Naive thymus-derived CD4-positive, alpha-beta T cell (primary cell): Measurements from ENCODE around the gene F12. TPM values are rescaled to one million over a fixed set of nuclear protein-coding genes. Genes with fewer than 3 reads are reported as not detected.

ENCODE experiments used
- ATAC-seq: fragments of 150-1000 bp; cut with Tn5 transposase; 2 replicates; pipeline ENCODE4 v1.10.0; 2021; ENCODE audit warnings: mild to moderate bottlenecking, moderate library complexity
- CTCF ChIA-PET: fragments of 350-600 bp; sonication (Branson Sonifier 250); formaldehyde crosslinking; loops from one replicate; lab custom pipeline; 2021; ENCODE audit warnings: antibody characterized with exemption; lab: Charles Lee
- POLR2A ChIA-PET: fragments of 350-600 bp; sonication (Branson Sonifier 250); formaldehyde crosslinking; loops from one replicate; lab custom pipeline; 2021; ENCODE audit warnings: antibody characterized with exemption, inconsistent platforms; lab: Charles Lee
- DNase-seq, 9 donors: peaks; one replicate each; pipeline versions ENCODE4 v3.0.0 to v3.0.0-alpha.2; 2020 to 2022; ENCODE audit warnings: mixed read lengths in 1 of 9
- H3K27ac ChIP-seq: one replicate; pipeline ENCODE4 v1.7.0; 2013; ENCODE audit warnings: mild to moderate bottlenecking, low read depth, low read length, moderate library complexity
- H3K27me3 ChIP-seq, 2 donors: one replicate each; pipeline ENCODE4 v1.7.0; 2013; ENCODE audit warnings: low read length in 2 of 2, mild to moderate bottlenecking in 2 of 2, moderate library complexity in 2 of 2; ENCODE audit not compliant: control insufficient read depth in 2 of 2, insufficient read depth in 2 of 2
- H3K36me3 ChIP-seq, 3 experiments: 1 replicate in 2 of 3; 2 replicates in 1 of 3; pipeline ENCODE4 v1.7.0; 2013; ENCODE audit warnings: low read length in 3 of 3, mild to moderate bottlenecking in 3 of 3, moderate library complexity in 1 of 3; ENCODE audit not compliant: insufficient read depth in 3 of 3, control insufficient read depth in 2 of 3
- H3K4me1 ChIP-seq, 2 donors: one replicate each; pipeline ENCODE4 v1.7.0; 2013; ENCODE audit warnings: low read length in 2 of 2, mild to moderate bottlenecking in 2 of 2, moderate library complexity in 1 of 2; ENCODE audit not compliant: control insufficient read depth in 2 of 2, insufficient read depth in 2 of 2
- H3K4me3 ChIP-seq: 2 replicates; pipeline ENCODE4 v1.7.0; 2013; ENCODE audit warnings: mild to moderate bottlenecking, low read length
- H3K9me3 ChIP-seq, 3 experiments: 1 replicate in 2 of 3; 2 replicates in 1 of 3; pipeline ENCODE4 v1.7.0; 2013; ENCODE audit warnings: low read length in 3 of 3; ENCODE audit not compliant: control insufficient read depth in 2 of 3
- H3K27ac Mint-ChIP-seq, 9 donors: one replicate each; pipeline ENCODE4 v1.8.0; 2020 to 2022; ENCODE audit warnings: mixed read lengths in 9 of 9, mild to moderate bottlenecking in 8 of 9, moderate library complexity in 5 of 9, inconsistent platforms in 2 of 9
- H3K27me3 Mint-ChIP-seq, 5 donors: one replicate each; pipeline ENCODE4 v1.8.0; 2021 to 2022; ENCODE audit warnings: mixed read lengths in 5 of 5, mild to moderate bottlenecking in 1 of 5
- H3K36me3 Mint-ChIP-seq, 5 donors: one replicate each; pipeline ENCODE4 v1.8.0; 2020 to 2022; ENCODE audit warnings: mixed read lengths in 5 of 5, mild to moderate bottlenecking in 3 of 5, inconsistent platforms in 1 of 5
- H3K4me1 Mint-ChIP-seq, 7 donors: one replicate each; pipeline ENCODE4 v1.8.0; 2020 to 2022; ENCODE audit warnings: mixed read lengths in 7 of 7, mild to moderate bottlenecking in 3 of 7, inconsistent platforms in 1 of 7
- H3K4me3 Mint-ChIP-seq, 10 donors: one replicate each; pipeline ENCODE4 v1.8.0; 2020 to 2022; ENCODE audit warnings: mild to moderate bottlenecking in 10 of 10, mixed read lengths in 10 of 10, moderate library complexity in 6 of 10, inconsistent platforms in 2 of 10
- H3K9me3 Mint-ChIP-seq, 11 donors: one replicate each; pipeline ENCODE4 v1.8.0; 2020 to 2022; ENCODE audit warnings: mixed read lengths in 11 of 11, mild to moderate bottlenecking in 4 of 11, inconsistent platforms in 1 of 11, moderate library complexity in 1 of 11
- intact Hi-C, 2 donors: fragments of 100-400 bp; cut with micrococcal nuclease; formaldehyde crosslinking; loops; one replicate each; pipeline ENCODE4 v1.15.1; 2023
- polyA plus RNA-seq, 2 donors: library from polyadenylated mRNA; unstranded; fragments of 300-500 nt; fragmentation: Illumina TruSeq; gene quantifications; one replicate each; pipeline ENCODE4 v1.2.3, GENCODE V29; 2021
- total RNA-seq, 6 experiments: library from RNA in 5 of 6; stranded (reverse) in 5 of 6; gene quantifications; 1 replicate in 5 of 6; 2 replicates in 1 of 6; pipeline ENCODE4 v1.2.3 and lab custom pipeline; 2021 to 2026

F12 gene
- total and polyA plus RNA-seq, 7 experiments from 2014 or later: 0.16 to 2.1 (median 0.49) TPM; not detected in 3

DNA sequence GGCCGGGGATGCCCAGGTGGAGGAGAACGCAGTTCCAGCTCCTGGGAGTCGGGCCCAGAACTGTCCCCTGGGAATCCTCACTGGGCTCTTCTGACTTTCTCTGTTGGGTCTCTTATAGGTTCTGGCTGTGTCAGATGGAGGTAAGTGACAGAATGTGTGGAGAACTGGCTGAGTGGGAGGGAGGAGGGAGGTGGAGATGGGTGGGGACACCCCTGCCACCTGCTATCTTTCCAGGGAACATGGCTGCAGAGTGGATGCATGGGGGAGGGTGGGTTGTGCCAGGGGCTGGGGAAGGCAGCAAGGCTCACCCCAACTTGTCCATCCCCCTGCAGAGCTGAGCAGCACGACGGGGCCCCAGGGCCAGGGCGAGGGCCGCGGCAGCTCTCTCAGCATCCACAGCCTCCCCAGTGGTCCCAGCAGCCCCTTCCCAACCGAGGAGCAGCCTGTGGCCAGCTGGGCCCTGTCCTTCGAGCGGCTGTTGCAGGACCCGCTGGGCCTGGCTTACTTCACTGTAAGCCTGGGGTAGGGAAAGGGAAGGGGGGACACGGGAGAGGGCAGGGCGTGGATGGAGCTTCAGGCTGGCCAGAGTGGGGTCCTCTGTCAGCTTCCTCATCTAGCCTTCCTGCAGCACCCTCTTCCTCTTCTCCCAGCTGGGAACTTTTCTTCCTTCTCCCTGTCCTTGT lies 43.4 kb downstream of the F12 start:
- Mint-ChIP-seq H3K27me3 (no peaks in the 10 kb centered on the region), H3K36me3 (peaks cover 10 to 36% (median 18%) of the 10 kb centered on the region in 5 donors), H3K27ac (peak overlapping the region in 8 of 9 donors; percentile 6 to 92 (median 54)), H3K4me1 (peaks cover 43 to 81% (median 67%) of the 10 kb centered on the region in 7 donors), H3K9me3 (no peaks in the 10 kb centered on the region), H3K4me3 (peak overlapping the region in 3 of 10 donors; percentile 12 to 41 (median 28))
- H3K9me3 ChIP-seq: no peaks in the 10 kb centered on the region
- ATAC-seq (no peak), DNase-seq (no peak)
- peaks cover 41 to 65% of the 10 kb centered on the region in 2 donors for H3K4me1 ChIP-seq
- ChIA-PET CTCF (interaction anchor here (0.6 to 1.1 kb wide), 4 partner anchors 10 to 29 kb away, joined by 3 to 5 read pairs (median 4); no protein-coding TSS in a partner anchor), POLR2A (interaction anchor here (1.2 to 4.4 kb wide), 4 partner anchors 13 to 36 kb away, joined by 5 to 18 read pairs (median 12); partner anchors contain the start of genes LMAN2 and SLC34A1)
- peak overlapping the region; percentile 56 for H3K27ac ChIP-seq
- intact Hi-C loops: no loop called here
- no peaks in the 10 kb centered on the region for H3K27me3 ChIP-seq
- peaks cover 21 to 57% (median 26%) of the 10 kb centered on the region in 3 experiments for H3K36me3 ChIP-seq
- no peak overlapping the region for H3K4me3 ChIP-seq

DNA sequence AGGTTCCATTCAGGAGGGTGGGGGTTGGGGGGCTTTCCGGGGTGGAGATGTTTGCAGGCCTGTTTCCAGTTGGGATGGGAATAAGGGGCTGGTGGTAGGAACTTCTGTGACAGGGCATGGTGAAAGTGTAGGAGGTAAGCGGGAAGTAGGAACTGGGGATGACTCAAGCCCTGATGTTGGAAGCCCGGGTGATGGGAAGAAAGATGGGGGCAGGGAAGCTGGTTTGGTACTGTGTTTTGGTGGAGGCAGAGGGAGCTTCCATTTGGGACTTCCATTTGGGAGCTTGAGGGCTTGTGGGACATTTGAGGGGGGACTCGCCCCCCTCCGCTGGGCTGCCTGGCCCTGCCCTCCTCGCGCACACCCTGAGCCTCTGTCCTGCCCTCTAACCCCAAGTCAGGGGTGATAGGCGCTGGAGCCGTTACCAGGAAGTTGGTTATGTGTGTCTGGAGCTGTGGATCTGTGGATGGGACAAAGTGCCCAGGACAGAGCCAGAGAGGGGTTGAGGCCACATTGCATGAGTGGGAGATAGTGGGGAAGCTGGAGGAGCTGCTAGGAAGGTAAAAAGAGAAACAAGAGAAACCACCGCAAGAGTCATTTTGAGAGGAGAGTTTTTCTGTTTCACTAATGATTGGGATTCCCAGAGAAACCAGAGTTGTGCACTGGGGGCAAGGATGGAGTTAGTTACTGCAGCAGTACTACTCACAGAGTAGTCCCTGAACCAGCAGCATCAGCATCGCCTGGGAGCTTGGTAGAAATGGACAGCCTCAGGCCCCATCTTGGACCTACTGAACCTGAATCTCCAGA lies 45.0 kb downstream of the F12 start:
- Mint-ChIP-seq H3K4me3 (peak overlapping the region in 8 of 10 donors; percentile 1 to 97 (median 48)), H3K9me3 (no peaks in the 10 kb centered on the region), H3K27me3 (no peaks in the 10 kb centered on the region), H3K36me3 (peaks cover 12 to 41% (median 16%) of the 10 kb centered on the region in 5 donors), H3K27ac (peak overlapping the region in 8 of 9 donors; percentile 28 to 94 (median 66)), H3K4me1 (peaks cover 46 to 85% (median 66%) of the 10 kb centered on the region in 7 donors)
- POLR2A ChIA-PET: interaction anchor here (0.7 to 4.4 kb wide), 5 partner anchors 9 to 19 kb away, joined by 3 to 18 read pairs (median 9); partner anchors contain the start of gene LMAN2
- Histone ChIP-seq H3K9me3 (no peaks in the 10 kb centered on the region), H3K4me1 (peaks cover 49 to 65% of the 10 kb centered on the region in 2 donors), H3K27ac (peak overlapping the region; percentile 88), H3K4me3 (no peak overlapping the region), H3K36me3 (peaks cover 13 to 47% (median 24%) of the 10 kb centered on the region in 3 experiments), H3K27me3 (no peaks in the 10 kb centered on the region)
- ATAC-seq (no peak), DNase-seq (peak in 1 of 9 donors; percentile 40)
- intact Hi-C loops: no loop called here
- CTCF ChIA-PET: interaction anchor here (0.6 to 1.0 kb wide), 2 partner anchors 19 to 47 kb away, joined by 3 read pairs; no protein-coding TSS in a partner anchor

DNA sequence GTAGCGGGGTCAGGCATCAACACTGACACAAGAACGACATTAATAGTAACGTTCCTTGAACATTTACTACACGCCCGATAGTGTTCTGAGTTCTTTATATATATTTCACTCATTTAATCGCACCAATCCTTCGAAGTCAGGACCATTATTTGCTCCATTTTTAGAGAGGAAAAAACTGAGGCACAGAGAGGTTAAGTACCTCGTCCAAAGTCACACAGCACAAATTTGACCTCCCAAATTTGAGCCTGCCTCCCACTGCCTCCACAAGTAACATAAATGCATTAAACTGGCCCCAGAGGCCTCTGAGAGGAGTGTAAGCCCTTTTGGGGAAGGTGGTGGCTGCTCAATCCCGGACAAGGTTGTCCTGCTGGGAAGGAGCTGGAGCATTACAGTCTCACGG lies 45.8 kb downstream of the F12 start:
- ChIA-PET POLR2A (interaction anchor here (2.2 to 4.4 kb wide), 2 partner anchors 12 to 15 kb away, joined by 15 to 18 read pairs; partner anchors contain the start of gene LMAN2), CTCF (no interaction called here)
- Mint-ChIP-seq H3K27ac (peak overlapping the region in 6 of 9 donors; percentile 8 to 94 (median 76)), H3K4me3 (peak overlapping the region in 9 of 10 donors; percentile 42 to 97 (median 90)), H3K4me1 (peaks cover 46 to 84% (median 66%) of the 10 kb centered on the region in 7 donors), H3K9me3 (no peaks in the 10 kb centered on the region), H3K27me3 (no peaks in the 10 kb centered on the region), H3K36me3 (peaks cover 5 to 38% (median 9%) of the 10 kb centered on the region in 5 donors)
- peak overlapping the region; percentile 61 for H3K4me3 ChIP-seq
- intact Hi-C loops: loop anchor here (1.0 to 2.0 kb wide), 4 partner anchors 19 to 63 kb away; partner anchors contain the start of gene GRK6 (in 2 of the 2)
- H3K4me1 ChIP-seq: peaks cover 53 to 63% of the 10 kb centered on the region in 2 donors
- no peak for ATAC-seq
- peak overlapping the region; percentile 88 for H3K27ac ChIP-seq
- no peaks in the 10 kb centered on the region for H3K27me3 ChIP-seq
- H3K9me3 ChIP-seq: no peaks in the 10 kb centered on the region
- DNase-seq: no peak
- peaks cover 8 to 40% (median 16%) of the 10 kb centered on the region in 3 experiments for H3K36me3 ChIP-seq

DNA sequence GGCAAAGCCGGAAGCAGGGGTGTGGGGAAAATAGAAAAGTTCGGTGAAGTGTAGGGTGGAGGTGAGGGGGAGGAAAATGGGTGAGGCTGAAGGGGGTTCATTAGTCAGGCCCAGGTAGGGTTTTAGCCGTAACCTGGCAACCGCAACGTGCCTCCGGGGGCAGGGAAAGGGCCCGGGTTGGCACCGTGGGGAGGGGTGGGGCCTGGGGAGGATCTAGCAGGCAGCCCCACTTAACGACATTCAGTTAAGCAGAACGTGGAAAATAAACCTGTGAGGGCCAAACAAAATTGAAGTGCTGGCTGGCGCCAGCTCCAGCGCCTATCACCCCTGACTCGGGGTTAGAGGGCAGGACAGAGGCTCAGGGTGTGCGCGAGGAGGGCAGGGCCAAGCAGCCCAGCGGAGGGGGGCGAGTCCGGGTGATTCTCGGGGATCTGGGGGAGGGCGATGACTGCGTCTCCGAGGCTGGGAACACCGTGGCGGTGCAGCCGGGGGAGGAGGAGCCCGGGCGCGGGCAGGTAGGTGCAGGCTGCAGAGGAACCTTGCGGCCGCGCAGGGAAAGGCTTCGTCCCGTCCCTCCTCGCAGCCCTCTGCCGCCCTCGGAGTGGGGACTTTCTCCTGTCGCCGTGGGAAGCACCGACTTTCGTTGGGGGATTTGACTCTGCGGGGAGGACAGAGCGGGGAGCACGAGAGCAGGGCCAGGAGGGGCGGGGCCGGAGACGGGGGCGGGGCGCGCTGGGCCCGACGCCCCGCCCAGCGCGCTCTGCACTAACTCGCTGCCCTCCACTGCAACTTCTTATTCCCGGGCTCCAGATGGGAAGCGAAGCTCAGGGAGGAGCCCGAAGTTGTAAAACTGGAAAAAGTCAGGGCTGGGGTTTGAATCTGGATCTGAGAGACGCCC lies 46.5 kb downstream of the F12 start:
- intact Hi-C loops: loop anchor here (1.0 to 2.0 kb wide), 6 partner anchors 7 to 64 kb away; partner anchors contain the start of genes GRK6 (in 2 of the 2) and LMAN2 (in 1 of the 2)
- H3K36me3 Mint-ChIP-seq: peaks cover 0 to 33% (median 5%) of the 10 kb centered on the region in 5 donors

DNA sequence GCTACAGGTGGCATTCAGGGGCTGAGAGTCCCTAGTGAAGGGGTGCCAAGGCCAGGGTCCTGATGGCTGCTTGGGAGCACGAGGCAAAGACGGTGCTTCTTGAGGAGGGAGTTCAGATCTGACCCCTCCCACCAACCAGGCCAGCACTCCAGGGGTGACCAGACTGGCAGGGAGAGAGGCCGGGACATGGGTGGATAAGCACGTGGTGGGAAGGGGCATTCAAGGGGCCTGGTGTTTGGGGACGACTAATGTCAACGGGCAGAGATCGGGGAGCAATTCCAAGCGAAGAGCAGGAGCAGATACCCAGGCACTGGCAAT lies 47.1 kb downstream of the F12 start:
- Histone ChIP-seq H3K9me3 (no peaks in the 10 kb centered on the region), H3K27me3 (no peaks in the 10 kb centered on the region), H3K4me3 (peak overlapping the region; percentile 61), H3K27ac (peak overlapping the region; percentile 88), H3K36me3 (peaks cover 4 to 35% (median 11%) of the 10 kb centered on the region in 3 experiments), H3K4me1 (peaks cover 57 to 64% of the 10 kb centered on the region in 2 donors)
- Mint-ChIP-seq H3K27me3 (no peaks in the 10 kb centered on the region), H3K4me3 (peak overlapping the region; percentile 83 to 97 (median 90)), H3K9me3 (peaks cover 0 to 5% (median 0%) of the 10 kb centered on the region in 11 donors), H3K4me1 (peaks cover 46 to 84% (median 69%) of the 10 kb centered on the region in 7 donors), H3K36me3 (peaks cover 0 to 36% (median 9%) of the 10 kb centered on the region in 5 donors), H3K27ac (peak overlapping the region; percentile 82 to 94 (median 91))
- CTCF ChIA-PET: interaction anchor here (0.6 to 4.8 kb wide), 4 partner anchors 9 to 110 kb away, joined by 4 to 25 read pairs (median 13); no protein-coding TSS in a partner anchor
- ATAC-seq (no peak), DNase-seq (no peak)
- intact Hi-C loops: loop anchor here (1.0 to 2.0 kb wide), 5 partner anchors 8 to 65 kb away; partner anchors contain the start of genes GRK6 (in 2 of the 2) and LMAN2 (in 1 of the 2)
- POLR2A ChIA-PET: interaction anchor here (3.0 to 8.7 kb wide), 2 partner anchors 10 kb away, joined by 28 to 123 read pairs; partner anchors contain the start of gene LMAN2

More for the DNA sequence above, 46.5 kb downstream of the F12 start:
- DNase-seq (peak; percentile 32 to 79 (median 55)), ATAC-seq (peak; percentile 80)
- Mint-ChIP-seq H3K27me3 (no peaks in the 10 kb centered on the region), H3K27ac (peak overlapping the region; percentile 82 to 94 (median 91)), H3K9me3 (peaks cover 0 to under 1% (median 0%) of the 10 kb centered on the region in 11 donors), H3K4me3 (peak overlapping the region; percentile 83 to 97 (median 90)), H3K4me1 (peaks cover 42 to 78% (median 64%) of the 10 kb centered on the region in 7 donors)
- ChIA-PET CTCF (interaction anchor here (0.6 to 2.9 kb wide), 2 partner anchors 8 to 110 kb away, joined by 4 to 20 read pairs; no protein-coding TSS in a partner anchor), POLR2A (interaction anchor here (4.4 to 8.7 kb wide), 2 partner anchors 9 to 16 kb away, joined by 15 to 123 read pairs; no protein-coding TSS in a partner anchor)
- Histone ChIP-seq H3K36me3 (peaks cover 4 to 40% (median 11%) of the 10 kb centered on the region in 3 experiments), H3K4me3 (peak overlapping the region; percentile 61), H3K27me3 (no peaks in the 10 kb centered on the region), H3K4me1 (peaks cover 53 to 61% of the 10 kb centered on the region in 2 donors), H3K9me3 (no peaks in the 10 kb centered on the region), H3K27ac (peak overlapping the region; percentile 88)
